KMS-11 (cell line): Measurements from ENCODE around the gene DNAJC17.

Experiments
- H2AFZ ChIP-seq: fragments of 200-600 bp; sonication (generic); 2 replicates; pipeline ENCODE4 v1.6.1; 2016; ENCODE audit warnings: antibody characterized with exemption, mixed run types, low read depth
- H3K27ac ChIP-seq: fragments of 200-600 bp; sonication (generic); 2 replicates; pipeline ENCODE4 v1.6.1; 2016; ENCODE audit warnings: mild to moderate bottlenecking, mixed run types
- H3K27me3 ChIP-seq: fragments of 200-600 bp; sonication (generic); 2 replicates; pipeline ENCODE4 v1.6.1; 2017; ENCODE audit warnings: mild to moderate bottlenecking, low read depth, mixed run types, moderate library complexity; ENCODE audit not compliant: insufficient read depth
- H3K36me3 ChIP-seq: fragments of 200-600 bp; sonication (generic); 2 replicates; pipeline ENCODE4 v1.6.1; 2017; ENCODE audit warnings: mild to moderate bottlenecking, mixed run types; ENCODE audit not compliant: insufficient read depth
- H3K4me1 ChIP-seq: fragments of 200-600 bp; sonication (generic); 2 replicates; pipeline ENCODE4 v1.6.1; 2016; ENCODE audit warnings: mild to moderate bottlenecking, low read depth, mixed run types; ENCODE audit not compliant: poor library complexity, severe bottlenecking
- H3K4me2 ChIP-seq: fragments of 200-600 bp; sonication (generic); 2 replicates; pipeline ENCODE4 v1.7.0; 2016; ENCODE audit warnings: mild to moderate bottlenecking, mixed run types
- H3K4me3 ChIP-seq: fragments of 200-600 bp; sonication (generic); IDR thresholded peaks from 2 replicates; pipeline ENCODE4 v1.6.1; 2017; ENCODE audit warnings: low read depth, low read length, mixed read lengths; ENCODE audit not compliant: insufficient read depth
- H3K79me2 ChIP-seq: fragments of 200-600 bp; sonication (generic); 2 replicates; pipeline ENCODE4 v1.6.1; 2016; ENCODE audit warnings: low read depth, mixed run types; ENCODE audit not compliant: insufficient read depth
- H3K9ac ChIP-seq: fragments of 200-600 bp; sonication (generic); 2 replicates; pipeline ENCODE4 v1.6.1; 2016; ENCODE audit warnings: mild to moderate bottlenecking, mixed run types
- H4K20me1 ChIP-seq: fragments of 200-600 bp; sonication (generic); 2 replicates; pipeline ENCODE4 v1.6.1; 2016; ENCODE audit warnings: mild to moderate bottlenecking, mixed run types; ENCODE audit not compliant: insufficient read depth
- TF ChIP-seq, protein P1 (sequence below): fragments of 200-600 bp; sonication (generic); conservative IDR thresholded peaks from 2 replicates; pipeline ENCODE4 v1.6.1; 2017; ENCODE audit warnings: low read depth, mild to moderate bottlenecking, antibody characterized with exemption, low read length, moderate library complexity, mixed read lengths

DNAJC17 gene

DNA sequence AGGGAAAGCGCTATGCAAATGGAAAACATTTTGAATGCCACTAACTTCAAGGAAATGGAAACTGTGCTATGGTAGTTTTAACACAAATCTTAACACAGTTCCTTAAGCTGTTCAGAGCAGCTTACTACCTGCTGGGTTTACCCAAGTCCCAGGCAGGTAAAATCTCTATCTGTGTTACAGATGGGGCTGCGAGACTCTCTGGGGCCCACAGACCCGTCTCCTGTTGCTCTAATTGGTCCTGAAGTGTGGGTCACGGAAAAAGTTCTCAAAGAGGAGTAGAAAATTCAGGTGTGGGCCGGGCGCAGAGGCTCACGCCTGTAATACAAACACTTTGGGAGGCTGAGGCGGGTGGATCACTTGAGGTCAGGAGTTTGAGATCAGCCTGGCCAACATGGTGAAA, 17.3 kb downstream of the DNAJC17 start:
- no peak overlapping the region for H2AFZ ChIP-seq
- no peaks in the 10 kb centered on the region for H4K20me1 ChIP-seq
- no peak overlapping the region for H3K4me2 ChIP-seq
- no peaks in the 10 kb centered on the region for H3K79me2 ChIP-seq
- no peaks in the 10 kb centered on the region for H3K36me3 ChIP-seq
- no peak overlapping the region for H3K4me3 ChIP-seq
- no peak overlapping the region for H3K9ac ChIP-seq
- TF ChIP-seq, protein P1, sequence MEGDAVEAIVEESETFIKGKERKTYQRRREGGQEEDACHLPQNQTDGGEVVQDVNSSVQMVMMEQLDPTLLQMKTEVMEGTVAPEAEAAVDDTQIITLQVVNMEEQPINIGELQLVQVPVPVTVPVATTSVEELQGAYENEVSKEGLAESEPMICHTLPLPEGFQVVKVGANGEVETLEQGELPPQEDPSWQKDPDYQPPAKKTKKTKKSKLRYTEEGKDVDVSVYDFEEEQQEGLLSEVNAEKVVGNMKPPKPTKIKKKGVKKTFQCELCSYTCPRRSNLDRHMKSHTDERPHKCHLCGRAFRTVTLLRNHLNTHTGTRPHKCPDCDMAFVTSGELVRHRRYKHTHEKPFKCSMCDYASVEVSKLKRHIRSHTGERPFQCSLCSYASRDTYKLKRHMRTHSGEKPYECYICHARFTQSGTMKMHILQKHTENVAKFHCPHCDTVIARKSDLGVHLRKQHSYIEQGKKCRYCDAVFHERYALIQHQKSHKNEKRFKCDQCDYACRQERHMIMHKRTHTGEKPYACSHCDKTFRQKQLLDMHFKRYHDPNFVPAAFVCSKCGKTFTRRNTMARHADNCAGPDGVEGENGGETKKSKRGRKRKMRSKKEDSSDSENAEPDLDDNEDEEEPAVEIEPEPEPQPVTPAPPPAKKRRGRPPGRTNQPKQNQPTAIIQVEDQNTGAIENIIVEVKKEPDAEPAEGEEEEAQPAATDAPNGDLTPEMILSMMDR, result no peak
- H3K4me1 ChIP-seq, result peaks cover 47% of the 10 kb centered on the region
- H3K27ac ChIP-seq, result no peak overlapping the region
- no peaks in the 10 kb centered on the region for H3K27me3 ChIP-seq

DNA sequence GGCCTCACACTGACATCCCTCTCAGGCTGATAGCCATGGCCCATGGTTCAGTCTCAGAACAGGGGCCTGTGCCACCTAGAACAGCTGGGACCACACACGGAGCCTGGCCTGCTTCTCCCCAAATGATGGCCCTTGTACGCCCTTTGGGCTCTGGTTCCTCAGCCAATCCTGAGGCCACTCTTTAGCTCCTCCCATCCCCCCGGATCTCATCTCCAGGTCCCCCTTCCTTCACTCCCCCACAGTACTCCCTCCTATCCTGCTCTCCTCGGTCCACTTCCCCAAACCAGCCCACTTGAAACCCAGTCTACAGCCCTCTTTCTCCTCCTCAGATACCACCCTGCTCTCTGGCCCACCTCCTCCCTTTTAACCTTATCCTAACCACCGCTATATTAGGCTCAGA, 18.2 kb downstream of the DNAJC17 start:
- Histone ChIP-seq H3K27me3 (no peaks in the 10 kb centered on the region), H3K36me3 (no peaks in the 10 kb centered on the region), H3K4me3 (no peak overlapping the region), H3K27ac (no peak overlapping the region), H4K20me1 (no peaks in the 10 kb centered on the region), H3K79me2 (no peaks in the 10 kb centered on the region; the same call in 1 of the 2 replicates), H3K4me2 (no peak overlapping the region; the same call in 1 of the 2 replicates), H3K9ac (no peak overlapping the region), H3K4me1 (peaks cover 47% of the 10 kb centered on the region), H2AFZ (no peak overlapping the region)
- TF ChIP-seq, protein P1, result no peak

DNA sequence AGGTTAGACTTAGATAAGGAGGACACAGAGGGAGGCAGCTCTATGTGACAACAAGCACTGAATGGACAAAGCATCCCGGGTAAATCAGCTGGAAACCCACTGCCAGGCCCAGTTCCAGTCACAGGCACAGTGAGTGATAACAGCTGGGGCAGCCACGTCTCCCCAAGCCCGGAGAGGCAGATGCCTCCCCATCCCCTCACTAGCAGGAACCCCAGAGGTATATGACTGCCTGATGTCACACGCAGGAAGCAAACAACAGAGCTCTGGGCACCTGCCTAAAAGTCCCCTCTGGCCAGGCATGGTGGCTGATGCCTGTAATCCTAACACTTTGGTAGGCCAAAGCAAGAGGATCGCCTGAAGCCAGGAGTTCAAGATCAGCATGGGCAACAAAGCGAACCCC, 19.3 kb downstream of the DNAJC17 start:
- TF ChIP-seq, protein P1, result no peak
- no peaks in the 10 kb centered on the region for H4K20me1 ChIP-seq
- no peak overlapping the region for H3K4me3 ChIP-seq
- no peaks in the 10 kb centered on the region for H3K36me3 ChIP-seq
- H3K9ac ChIP-seq, result peak overlapping the region; percentile 0; the same call in 1 of the 2 replicates
- peak overlapping the region; percentile 71 for H3K27ac ChIP-seq
- H2AFZ ChIP-seq, result peak overlapping the region; percentile 29; the same call in 1 of the 2 replicates
- H3K4me2 ChIP-seq, result peak overlapping the region; percentile 67
- H3K4me1 ChIP-seq, result peaks cover 50% of the 10 kb centered on the region
- no peaks in the 10 kb centered on the region; the same call in 1 of the 2 replicates for H3K79me2 ChIP-seq
- H3K27me3 ChIP-seq, result no peaks in the 10 kb centered on the region

DNA sequence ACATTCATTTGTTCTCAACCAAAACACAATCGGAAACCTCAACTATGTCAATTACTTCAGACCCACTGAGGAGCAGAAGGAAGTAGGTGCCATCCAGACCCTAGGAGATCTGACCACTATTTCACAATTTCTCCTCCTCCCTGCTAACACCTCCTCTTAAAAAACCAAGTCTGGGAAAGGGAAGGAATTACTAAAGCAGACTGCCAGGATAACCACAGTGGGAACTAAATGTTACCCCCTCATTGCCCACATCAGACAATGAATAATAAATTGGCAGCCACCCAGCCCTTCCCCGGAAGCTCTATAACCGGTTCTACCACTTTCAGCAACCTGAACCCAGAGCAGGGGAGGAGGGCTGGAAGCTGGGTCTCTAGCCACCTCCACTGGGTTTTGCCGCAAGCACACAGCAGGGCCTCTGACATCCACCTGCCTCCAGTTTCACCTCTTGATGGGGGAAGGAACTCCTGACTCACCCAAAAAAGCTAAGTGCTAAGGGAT, 19.9 kb downstream of the DNAJC17 start:
- Histone ChIP-seq H3K27me3 (no peaks in the 10 kb centered on the region), H3K4me3 (no peak overlapping the region), H3K27ac (peak overlapping the region; percentile 71), H3K79me2 (no peaks in the 10 kb centered on the region; the same call in 1 of the 2 replicates), H4K20me1 (no peaks in the 10 kb centered on the region), H3K4me1 (peaks cover 56% of the 10 kb centered on the region), H3K36me3 (no peaks in the 10 kb centered on the region), H3K4me2 (peak overlapping the region; percentile 67), H2AFZ (peak overlapping the region; percentile 29; the same call in 1 of the 2 replicates), H3K9ac (peak overlapping the region; percentile 0; the same call in 1 of the 2 replicates)
- TF ChIP-seq, protein P1, result no peak
